HepG2 (cell line): ENCODE measurements around the gene AKR1C3. TPM values are rescaled to one million over a fixed set of nuclear protein-coding genes. Genes with fewer than 3 reads are reported as not detected.
A peak's percentile ranks its signal among the peaks of the same experiment; 100 is the strongest.
"Not testable (repeated sequence)": the region's sequence is repeated elsewhere in the genome, so short reads cannot be mapped to it uniquely, and the experiment has no call there.

Source experiments
- ATAC-seq: fragments of 200-7000 bp; cut with Tn5 transposase; 3 replicates; pipeline ENCODE4 v1.9.1; 2020; ENCODE audit warnings: mild to moderate bottlenecking, moderate library complexity
- BruUV-seq: library from RNA; stranded (reverse); fragments of 400-500 nt; replicated peaks from 2 replicates; lab custom pipeline; 2021; lab: Mats Ljungman, UMichigan
- CTCF ChIA-PET: fragments of 300-600 bp; formaldehyde crosslinking; extraction: SDS; loops from one replicate; lab custom pipeline; 2021; ENCODE audit warnings: low total read pairs, inconsistent platforms, low intra/inter-chr PET ratio; lab: Yijun Ruan, JAX
- POLR2A ChIA-PET: fragments of 350-600 bp; sonication (Branson Sonifier 250); formaldehyde crosslinking; loops from one replicate; lab custom pipeline; 2020; ENCODE audit warnings: antibody characterized with exemption, inconsistent platforms; lab: Yijun Ruan, JAX
- DNase-seq: peaks from one replicate; pipeline ENCODE4 v3.0.0-alpha.2; 2015; ENCODE audit warnings: low spot score
- FAIRE-seq: peaks from 3 replicates; lab custom pipeline; 2011; peaks lifted over from hg19 to GRCh38; lab: Jason Lieb, UNC
- H2AFZ ChIP-seq: one replicate; pipeline ENCODE4 v1.6.1; 2011; ENCODE audit warnings: low read length, inconsistent platforms
- H3K27ac ChIP-seq: fragments of 300-600 bp; 3 replicates; pipeline ENCODE4 v1.8.0; 2011; ENCODE audit warnings: mixed run types, mild to moderate bottlenecking, mixed read lengths, low read length, inconsistent platforms; ENCODE audit not compliant: insufficient read depth; ENCODE audit errors: extremely low read length
- H3K27me3 ChIP-seq, 2 experiments: fragments of 200-600 bp in 1 of 2; 2 replicates in 1 of 2; 3 replicates in 1 of 2; pipeline versions ENCODE4 v1.6.0 to v1.8.0; 2011; ENCODE audit warnings: low read length in 2 of 2, mild to moderate bottlenecking in 2 of 2, moderate library complexity in 2 of 2, inconsistent platforms in 1 of 2; ENCODE audit not compliant: insufficient read depth in 2 of 2, control insufficient read depth in 1 of 2
- H3K36me3 ChIP-seq, 2 experiments: fragments of 200-600 bp in 1 of 2; replicated peaks in 1 of 2; 2 replicates in 1 of 2; 3 replicates in 1 of 2; pipeline versions ENCODE4 v1.5.1 to v1.8.0; 2011; ENCODE audit warnings: low read length in 2 of 2, inconsistent platforms in 1 of 2; ENCODE audit not compliant: insufficient read depth in 2 of 2, control insufficient read depth in 1 of 2
- H3K4me1 ChIP-seq: 2 replicates; pipeline ENCODE4 v1.5.1; 2012; ENCODE audit warnings: low read length, inconsistent platforms; ENCODE audit not compliant: insufficient read depth
- H3K4me2 ChIP-seq: 2 replicates; pipeline ENCODE4 v1.6.0; 2011; ENCODE audit warnings: low read depth, low read length, inconsistent platforms
- H3K4me3 ChIP-seq, 3 experiments: fragments of 200-600 bp in 1 of 3; sonication (generic), shearing (Covaris generic) in 1 of 3; replicated peaks in 1 of 3; 2 replicates each; pipeline ENCODE4 v1.5.1; 2011 to 2016; ENCODE audit warnings: low read length in 3 of 3, inconsistent platforms in 2 of 3, low read depth in 2 of 3, mild to moderate bottlenecking in 2 of 3, control low read depth in 1 of 3, mixed read lengths in 1 of 3; ENCODE audit not compliant: insufficient read depth in 1 of 3
- H3K79me2 ChIP-seq: one replicate; pipeline ENCODE4 v1.6.1; 2011; ENCODE audit warnings: low read length, inconsistent platforms; ENCODE audit not compliant: insufficient read depth
- H3K9ac ChIP-seq: 2 replicates; pipeline ENCODE4 v1.6.0; 2011; ENCODE audit warnings: mild to moderate bottlenecking, low read depth, low read length, inconsistent platforms; ENCODE audit not compliant: insufficient read depth
- H3K9me3 ChIP-seq: 2 replicates; pipeline ENCODE4 v1.5.1; 2012; ENCODE audit warnings: mild to moderate bottlenecking, low read length
- H4K20me1 ChIP-seq: 2 replicates; pipeline ENCODE4 v1.6.0; 2011; ENCODE audit warnings: inconsistent platforms, mild to moderate bottlenecking, low read length, moderate library complexity; ENCODE audit not compliant: insufficient read depth
- BCL6 ChIP-seq: IDR thresholded peaks from 2 replicates; pipeline ENCODE4 v1.6.1; 2016; ENCODE audit warnings: missing genetic modification reagents, missing compliant biosample characterization
- EP300 ChIP-seq, 3 experiments: sonication (generic) in 1 of 3; formaldehyde crosslinking in 1 of 3; IDR thresholded peaks; 2 replicates each; pipeline versions ENCODE4 v1.5.1 to v1.6.1; 2011 to 2020; ENCODE audit warnings: low read depth in 2 of 3, low read length in 2 of 3, borderline replicate concordance in 1 of 3, improper control_type of control experiment in 1 of 3, mild to moderate bottlenecking in 1 of 3, missing genetic modification reagents in 1 of 3, moderate library complexity in 1 of 3
- GATAD2A ChIP-seq: IDR thresholded peaks from 2 replicates; pipeline ENCODE4 v1.6.1; 2016
- HNF4G ChIP-seq, 2 experiments: sonication (generic) in 1 of 2; formaldehyde crosslinking in 1 of 2; IDR thresholded peaks; 2 replicates each; pipeline versions ENCODE4 v1.4.0 to v1.6.1; 2011 to 2020; ENCODE audit warnings: borderline replicate concordance in 2 of 2, low read depth in 2 of 2, mild to moderate bottlenecking in 2 of 2, low read length in 1 of 2, missing genetic modification reagents in 1 of 2, moderate library complexity in 1 of 2
- KAT2B ChIP-seq: fragments of 150-350 bp; IDR thresholded peaks from 2 replicates; pipeline ENCODE4 v1.6.1; 2014; ENCODE audit warnings: low read depth, low read length, borderline replicate concordance
- MEIS1 ChIP-seq: sonication (generic); formaldehyde crosslinking; IDR thresholded peaks from 2 replicates; pipeline ENCODE4 v1.9.0; 2021; ENCODE audit warnings: mild to moderate bottlenecking, missing genetic modification reagents, moderate library complexity, borderline replicate concordance
- NCOR1 ChIP-seq: fragments of 200-600 bp; sonication (generic); IDR thresholded peaks from 2 replicates; pipeline ENCODE4 v1.7.0; 2017; ENCODE audit warnings: antibody characterized with exemption, low read length, borderline replicate concordance
- NFIC ChIP-seq: IDR thresholded peaks from 2 replicates; pipeline ENCODE4 v1.6.1; 2012; ENCODE audit warnings: mild to moderate bottlenecking, low read length, inconsistent platforms
- SATB2 ChIP-seq: sonication (generic); formaldehyde crosslinking; IDR thresholded peaks from 2 replicates; pipeline ENCODE4 v1.5.0; 2020; ENCODE audit warnings: missing genetic modification reagents
- ZNF7 ChIP-seq: IDR thresholded peaks from 2 replicates; pipeline ENCODE4 v1.6.1; 2016; ENCODE audit warnings: missing biosample characterization, missing genetic modification reagents
- WGBS: methylation state at CpG from one replicate; pipeline ENCODE4 v1.1.6; 2017; ENCODE audit warnings: low lambda C conversion rate; 5-methylcytosine and 5-hydroxymethylcytosine counted together
- in situ Hi-C: cut with HindIII; loops from 2 replicates; pipeline ENCODE4 v1.10.0; 2017; ENCODE audit warnings: low pct_unique_long_range_greater_than_20kb; ENCODE audit not compliant: extremely low pct_ligation_motif_present
- intact Hi-C: fragments of 100-400 bp; cut with micrococcal nuclease; formaldehyde crosslinking; loops from one replicate; pipeline ENCODE4 v1.10.0; 2022; ENCODE audit not compliant: unreplicated experiment
- polyA plus RNA-seq, 8 experiments: library from polyadenylated mRNA; depleted of rRNA in 3 of 8; stranded (reverse) in 7 of 8; unstranded in 1 of 8; fragments of >200 nt; fragmentation: Illumina TruSeq in 4 of 8; extraction: Trizol in 4 of 8; gene quantifications; 2 replicates each; pipeline versions ENCODE4 v1.2.1 to v1.2.3, GENCODE V29; 2011 to 2016; ENCODE audit warnings: low read depth in 4 of 8, missing spikeins in 1 of 8, mixed read lengths in 1 of 8; ENCODE audit not compliant: insufficient read depth in 1 of 8
- total RNA-seq, 5 experiments: library from RNA; depleted of rRNA; stranded (reverse); fragments of >200 nt; fragmentation: Illumina TruSeq; extraction: Trizol; gene quantifications; 2 replicates each; pipeline ENCODE4 v1.2.3, GENCODE V29; 2016; ENCODE audit warnings: low read depth in 1 of 5
- TF ChIP-seq, protein P1 (sequence below): IDR thresholded peaks from 2 replicates; pipeline ENCODE4 v1.6.1; 2012; ENCODE audit warnings: low read depth, low read length, improper control_type of control experiment

Gene AKR1C3
- total and polyA plus RNA-seq, 2 of the 13 experiments (the other 11 are each of a cell fraction or from before 2014, with no cell fraction given): 368 to 532 TPM

DNA sequence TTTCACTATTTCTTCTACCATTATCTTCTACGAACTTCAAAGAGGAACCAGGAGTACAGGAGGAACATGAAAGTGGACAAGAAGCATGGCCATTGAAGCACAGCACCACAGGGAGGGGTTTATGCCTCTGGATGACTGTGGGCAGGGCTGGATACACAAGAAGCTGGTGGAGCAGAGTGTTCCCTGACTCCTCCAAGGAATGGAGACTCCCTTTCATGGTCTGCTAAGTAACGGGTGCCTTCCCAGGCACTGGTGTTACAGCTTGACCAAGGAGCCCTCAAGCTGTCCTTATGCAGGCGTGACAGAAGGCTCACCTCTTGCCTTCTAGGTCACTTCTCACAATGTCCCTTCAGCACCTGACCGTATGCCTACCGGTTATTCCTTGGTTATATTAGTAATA, 47.2 kb upstream of the AKR1C3 start:
- H3K4me2 ChIP-seq, H3K36me3 ChIP-seq, in situ Hi-C loops, DNase-seq, H3K4me3 ChIP-seq, H3K79me2 ChIP-seq, H3K27ac ChIP-seq, CTCF ChIA-PET, BruUV-seq, ATAC-seq, H3K27me3 ChIP-seq, intact Hi-C loops, H4K20me1 ChIP-seq, FAIRE-seq, POLR2A ChIA-PET, H2AFZ ChIP-seq, H3K9ac ChIP-seq: not testable (repeated sequence)
- 98% methylated on average over 5 of the region's 5 CpGs for WGBS
- TF ChIP-seq ZNF7 (CRISPR knock-in tag): peak; percentile 19; the same call in 1 of the 2 replicates
- Histone ChIP-seq H3K9me3 (peaks cover 15% of the 10 kb centered on the region; the same call in 1 of the 2 replicates), H3K4me1 (peaks cover 41% of the 10 kb centered on the region)

DNA sequence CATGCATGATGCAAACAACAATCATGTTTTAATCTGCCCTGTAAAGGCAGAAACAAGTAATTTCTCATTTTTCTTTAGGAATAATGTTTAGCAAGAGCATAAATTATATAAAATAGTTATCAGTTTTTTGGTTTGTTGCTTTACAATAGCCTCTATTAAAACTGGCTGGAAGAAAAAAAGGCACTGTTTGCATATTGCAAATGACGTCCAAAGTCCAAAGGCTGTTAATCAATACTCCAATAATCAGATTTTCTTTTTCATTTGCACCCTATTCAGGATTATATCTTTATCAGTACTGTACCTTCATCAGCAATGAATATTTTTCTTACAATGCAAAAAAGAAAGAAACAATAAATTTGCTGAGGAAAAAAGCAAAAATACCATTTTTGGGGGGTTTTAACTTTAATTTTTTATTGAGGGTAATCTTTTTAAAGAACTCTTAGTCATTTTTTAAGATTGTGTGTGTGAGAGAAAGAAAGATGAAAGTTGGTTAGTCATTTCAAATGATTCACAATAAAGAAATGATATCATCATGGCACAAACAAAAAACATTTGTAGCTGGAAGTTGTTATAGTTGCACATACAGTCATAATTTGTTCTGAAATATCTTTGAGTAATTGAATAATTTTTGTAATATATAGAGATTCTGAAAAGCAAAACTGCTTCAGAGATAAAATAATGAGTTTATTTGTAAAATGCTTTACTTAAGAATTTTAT, 46.1 kb upstream of the AKR1C3 start:
- BruUV-seq: no TSS peak
- POLR2A ChIA-PET: interaction anchor here (1.2 kb wide), 1 partner anchor 7 kb away, joined by 3 read pairs; no protein-coding TSS in a partner anchor
- TF ChIP-seq HNF4G (IDR thresholded peaks at IDR 0.05; ENCODE audit: borderline replicate concordance, low read depth, low read length) (peak; percentile 63), HNF4G (CRISPR knock-in tag; IDR thresholded peaks at IDR 0.05; ENCODE audit: borderline replicate concordance, low read depth) (no peak), BCL6 (no peak), GATAD2A (CRISPR knock-in tag) (peak; percentile 76), MEIS1 (CRISPR knock-in tag) (no peak), EP300 (IDR thresholded peaks at IDR 0.05; ENCODE audit: low read depth in 2 of 2, low read length in 2 of 2) (0 out of 4 replicates have a peak, but pooled peaks of 1 of the 2 experiments have one; percentile 29), EP300 (CRISPR knock-in tag; IDR thresholded peaks at IDR 0.05; ENCODE audit: borderline replicate concordance) (no peak), NCOR1 (peak; percentile 89), NFIC (peak; percentile 56; the same call in 1 of the 2 replicates), KAT2B (peak; percentile 71), SATB2 (0 out of 2 replicates have a peak, but pooled peaks have one; percentile 34)
- TF ChIP-seq, protein P1, sequence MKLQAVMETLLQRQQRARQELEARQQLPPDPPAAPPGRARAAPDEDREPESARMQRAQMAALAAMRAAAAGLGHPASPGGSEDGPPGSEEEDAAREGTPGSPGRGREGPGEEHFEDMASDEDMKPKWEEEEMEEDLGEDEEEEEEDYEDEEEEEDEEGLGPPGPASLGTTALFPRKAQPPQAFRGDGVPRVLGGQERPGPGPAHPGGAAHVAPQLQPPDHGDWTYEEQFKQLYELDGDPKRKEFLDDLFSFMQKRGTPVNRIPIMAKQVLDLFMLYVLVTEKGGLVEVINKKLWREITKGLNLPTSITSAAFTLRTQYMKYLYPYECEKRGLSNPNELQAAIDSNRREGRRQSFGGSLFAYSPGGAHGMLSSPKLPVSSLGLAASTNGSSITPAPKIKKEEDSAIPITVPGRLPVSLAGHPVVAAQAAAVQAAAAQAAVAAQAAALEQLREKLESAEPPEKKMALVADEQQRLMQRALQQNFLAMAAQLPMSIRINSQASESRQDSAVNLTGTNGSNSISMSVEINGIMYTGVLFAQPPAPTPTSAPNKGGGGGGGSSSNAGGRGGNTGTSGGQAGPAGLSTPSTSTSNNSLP: peak; percentile 85

More for the DNA sequence above, 46.1 kb upstream of the AKR1C3 start:
- CTCF ChIA-PET: no interaction called here
- 11% methylated on average over 1 of the region's 1 CpG for WGBS
- H3K9ac ChIP-seq: no peak overlapping the region
- H3K4me1 ChIP-seq: peaks cover 31% of the 10 kb centered on the region
- H3K27ac ChIP-seq: peak overlapping the region; percentile 49
- no peaks in the 10 kb centered on the region for H3K27me3 ChIP-seq
- no peak overlapping the region for H3K4me3 ChIP-seq
- H4K20me1 ChIP-seq: no peaks in the 10 kb centered on the region
- FAIRE-seq (peak; percentile 53), DNase-seq (no peak), ATAC-seq (no peak)
- H3K9me3 ChIP-seq: peaks cover 15% of the 10 kb centered on the region; the same call in 1 of the 2 replicates
- intact Hi-C loops (no loop called here), in situ Hi-C loops (no loop called here)
- H3K36me3 ChIP-seq: no peaks in the 10 kb centered on the region
- no peaks in the 10 kb centered on the region for H3K79me2 ChIP-seq
- no peak overlapping the region for H3K4me2 ChIP-seq
- no peak overlapping the region for H2AFZ ChIP-seq
